HepG2 (cell line): Measurements from ENCODE around the gene POLR1E. TPM values are rescaled to one million over a fixed set of nuclear protein-coding genes. Genes with fewer than 3 reads are reported as not detected.

Experiments used
- BRD4 ChIP-seq: sonication (generic); formaldehyde crosslinking; IDR thresholded peaks from 2 replicates; pipeline ENCODE4 v1.4.0; 2020; ENCODE audit warnings: missing genetic modification reagents
- KDM3A ChIP-seq: IDR thresholded peaks from 2 replicates; pipeline ENCODE4 v1.6.1; 2018; ENCODE audit warnings: low read depth, missing compliant biosample characterization
- KLF15 ChIP-seq: sonication (generic); formaldehyde crosslinking; IDR thresholded peaks from 2 replicates; pipeline ENCODE4 v1.8.1; 2023; ENCODE audit warnings: borderline replicate concordance, mild to moderate bottlenecking, inconsistent platforms, missing genetic modification reagents, mixed read lengths
- NFYB ChIP-seq: sonication (generic); formaldehyde crosslinking; IDR thresholded peaks from 2 replicates; pipeline ENCODE4 v1.4.0; 2020; ENCODE audit warnings: missing genetic modification reagents
- RBM22 ChIP-seq: fragments of 200-400 bp; formaldehyde crosslinking; optimal IDR thresholded peaks from 2 replicates; pipeline ENCODE3; 2017; ENCODE audit warnings: mild to moderate bottlenecking, low read length, moderate library complexity
- TCF7 ChIP-seq: sonication (generic); IDR thresholded peaks from 2 replicates; pipeline ENCODE4 v1.6.1; 2016; ENCODE audit warnings: antibody characterized with exemption, low read depth
- ZFP82 ChIP-seq: sonication (generic); formaldehyde crosslinking; IDR thresholded peaks from 2 replicates; pipeline ENCODE4 v1.5.1; 2020; ENCODE audit warnings: mild to moderate bottlenecking, missing genetic modification reagents, borderline replicate concordance
- ZNF180 ChIP-seq: sonication (generic); formaldehyde crosslinking; IDR thresholded peaks from 2 replicates; pipeline ENCODE4 v1.4.0; 2020; ENCODE audit warnings: low read depth, missing genetic modification reagents, borderline replicate concordance
- ZNF3 ChIP-seq: IDR thresholded peaks from 2 replicates; pipeline ENCODE4 v1.7.0; 2017; ENCODE audit warnings: inconsistent platforms
- ZNF496 ChIP-seq: sonication (generic); formaldehyde crosslinking; IDR thresholded peaks from 2 replicates; pipeline ENCODE4 v1.8.1; 2023; ENCODE audit warnings: mild to moderate bottlenecking, moderate library complexity, missing genetic modification reagents; ENCODE audit not compliant: insufficient replicate concordance
- ZNF558 ChIP-seq: sonication (generic); formaldehyde crosslinking; IDR thresholded peaks from 2 replicates; pipeline ENCODE4 v1.9.0; 2022; ENCODE audit warnings: mild to moderate bottlenecking, missing genetic modification reagents, borderline replicate concordance
- ZNF562 ChIP-seq: sonication (generic); formaldehyde crosslinking; IDR thresholded peaks from 2 replicates; pipeline ENCODE4 v1.8.0; 2022; ENCODE audit warnings: missing genetic modification reagents, borderline replicate concordance
- ZNF652 ChIP-seq: IDR thresholded peaks from 2 replicates; pipeline ENCODE4 v1.6.1; 2016; ENCODE audit warnings: low read depth, borderline replicate concordance
- ZNF75D ChIP-seq: sonication (generic); formaldehyde crosslinking; IDR thresholded peaks from 2 replicates; pipeline ENCODE4 v1.8.1; 2023; ENCODE audit warnings: missing genetic modification reagents, mild to moderate bottlenecking, borderline replicate concordance
- ZNF850 ChIP-seq: sonication (generic); formaldehyde crosslinking; conservative IDR thresholded peaks from 2 replicates; pipeline ENCODE4 v1.9.0; 2021; ENCODE audit warnings: mild to moderate bottlenecking, missing genetic modification reagents
- polyA plus RNA-seq, 8 experiments: library from polyadenylated mRNA; depleted of rRNA in 3 of 8; stranded (reverse) in 7 of 8; unstranded in 1 of 8; fragments of >200 nt; fragmentation: Illumina TruSeq in 4 of 8; extraction: Trizol in 4 of 8; gene quantifications; 2 replicates each; pipeline versions ENCODE4 v1.2.1 to v1.2.3, GENCODE V29; 2011 to 2016; ENCODE audit warnings: low read depth in 4 of 8, missing spikeins in 1 of 8, mixed read lengths in 1 of 8; ENCODE audit not compliant: insufficient read depth in 1 of 8
- total RNA-seq, 5 experiments: library from RNA; depleted of rRNA; stranded (reverse); fragments of >200 nt; fragmentation: Illumina TruSeq; extraction: Trizol; gene quantifications; 2 replicates each; pipeline ENCODE4 v1.2.3, GENCODE V29; 2016; ENCODE audit warnings: low read depth in 1 of 5
- TF ChIP-seq, protein P1 (sequence below): sonication (generic); formaldehyde crosslinking; IDR thresholded peaks from 2 replicates; pipeline ENCODE4 v1.4.0; 2020; ENCODE audit warnings: missing genetic modification reagents
- TF ChIP-seq, protein P2 (sequence below): sonication (generic); formaldehyde crosslinking; IDR thresholded peaks from 2 replicates; pipeline ENCODE4 v1.4.0; 2020; ENCODE audit warnings: missing genetic modification reagents
- TF ChIP-seq, protein P3 (sequence below): sonication (generic); formaldehyde crosslinking; IDR thresholded peaks from 2 replicates; pipeline ENCODE4 v1.8.1; 2023; ENCODE audit warnings: missing genetic modification reagents, mild to moderate bottlenecking, borderline replicate concordance
- TF ChIP-seq, protein P4 (sequence below), 2 experiments: fragments of 450-650 bp in 1 of 2; sonication (generic) in 1 of 2; formaldehyde crosslinking; IDR thresholded peaks; 2 replicates each; pipeline versions ENCODE4 v1.5.0 to v1.8.0; 2020 to 2022; ENCODE audit warnings: mild to moderate bottlenecking in 1 of 2, missing genetic modification reagents in 1 of 2
- TF ChIP-seq, protein P5 (sequence below): sonication (generic); formaldehyde crosslinking; conservative IDR thresholded peaks from 2 replicates; pipeline ENCODE4 v1.4.0; 2020; ENCODE audit warnings: missing genetic modification reagents

The POLR1E gene
- total and polyA plus RNA-seq, 2 of the 13 experiments (the other 11 are each of a cell fraction or from before 2014, with no cell fraction given): 23.0 to 37.8 TPM

DNA sequence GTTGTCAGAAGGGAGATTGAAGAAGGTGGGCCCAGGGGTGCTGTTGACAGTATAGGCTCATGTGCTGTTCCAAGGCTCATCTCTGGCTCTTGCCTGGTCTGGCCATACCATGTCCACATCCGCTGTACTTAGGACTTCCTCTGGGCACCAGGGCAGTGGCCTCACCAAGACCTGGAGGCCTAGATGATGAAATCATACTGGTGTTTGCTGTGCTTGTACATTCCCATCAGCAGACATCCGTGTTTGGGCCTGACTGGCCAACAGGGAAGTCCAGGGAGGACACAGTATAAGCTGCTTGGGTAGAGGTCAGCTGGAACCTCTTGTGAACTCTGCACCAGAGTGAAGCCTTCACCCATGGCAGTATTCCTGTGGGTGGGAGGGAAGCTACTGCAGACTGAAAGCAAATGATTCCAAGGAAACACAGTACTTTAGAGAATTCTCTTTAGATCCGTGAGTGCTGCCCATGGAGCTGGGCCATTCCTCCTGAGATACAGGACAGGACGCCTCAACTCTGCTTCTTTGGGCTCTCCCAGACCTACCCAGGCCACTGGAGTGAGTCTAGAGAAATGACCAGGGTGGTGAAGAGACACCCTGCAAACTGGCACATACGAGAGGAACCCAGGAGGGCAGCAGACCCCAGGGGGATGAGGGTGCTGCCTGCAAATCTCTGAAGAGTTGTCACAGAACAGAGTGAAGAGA, 22.5 kb downstream of the POLR1E start (continued):
- TF ChIP-seq, protein P1, sequence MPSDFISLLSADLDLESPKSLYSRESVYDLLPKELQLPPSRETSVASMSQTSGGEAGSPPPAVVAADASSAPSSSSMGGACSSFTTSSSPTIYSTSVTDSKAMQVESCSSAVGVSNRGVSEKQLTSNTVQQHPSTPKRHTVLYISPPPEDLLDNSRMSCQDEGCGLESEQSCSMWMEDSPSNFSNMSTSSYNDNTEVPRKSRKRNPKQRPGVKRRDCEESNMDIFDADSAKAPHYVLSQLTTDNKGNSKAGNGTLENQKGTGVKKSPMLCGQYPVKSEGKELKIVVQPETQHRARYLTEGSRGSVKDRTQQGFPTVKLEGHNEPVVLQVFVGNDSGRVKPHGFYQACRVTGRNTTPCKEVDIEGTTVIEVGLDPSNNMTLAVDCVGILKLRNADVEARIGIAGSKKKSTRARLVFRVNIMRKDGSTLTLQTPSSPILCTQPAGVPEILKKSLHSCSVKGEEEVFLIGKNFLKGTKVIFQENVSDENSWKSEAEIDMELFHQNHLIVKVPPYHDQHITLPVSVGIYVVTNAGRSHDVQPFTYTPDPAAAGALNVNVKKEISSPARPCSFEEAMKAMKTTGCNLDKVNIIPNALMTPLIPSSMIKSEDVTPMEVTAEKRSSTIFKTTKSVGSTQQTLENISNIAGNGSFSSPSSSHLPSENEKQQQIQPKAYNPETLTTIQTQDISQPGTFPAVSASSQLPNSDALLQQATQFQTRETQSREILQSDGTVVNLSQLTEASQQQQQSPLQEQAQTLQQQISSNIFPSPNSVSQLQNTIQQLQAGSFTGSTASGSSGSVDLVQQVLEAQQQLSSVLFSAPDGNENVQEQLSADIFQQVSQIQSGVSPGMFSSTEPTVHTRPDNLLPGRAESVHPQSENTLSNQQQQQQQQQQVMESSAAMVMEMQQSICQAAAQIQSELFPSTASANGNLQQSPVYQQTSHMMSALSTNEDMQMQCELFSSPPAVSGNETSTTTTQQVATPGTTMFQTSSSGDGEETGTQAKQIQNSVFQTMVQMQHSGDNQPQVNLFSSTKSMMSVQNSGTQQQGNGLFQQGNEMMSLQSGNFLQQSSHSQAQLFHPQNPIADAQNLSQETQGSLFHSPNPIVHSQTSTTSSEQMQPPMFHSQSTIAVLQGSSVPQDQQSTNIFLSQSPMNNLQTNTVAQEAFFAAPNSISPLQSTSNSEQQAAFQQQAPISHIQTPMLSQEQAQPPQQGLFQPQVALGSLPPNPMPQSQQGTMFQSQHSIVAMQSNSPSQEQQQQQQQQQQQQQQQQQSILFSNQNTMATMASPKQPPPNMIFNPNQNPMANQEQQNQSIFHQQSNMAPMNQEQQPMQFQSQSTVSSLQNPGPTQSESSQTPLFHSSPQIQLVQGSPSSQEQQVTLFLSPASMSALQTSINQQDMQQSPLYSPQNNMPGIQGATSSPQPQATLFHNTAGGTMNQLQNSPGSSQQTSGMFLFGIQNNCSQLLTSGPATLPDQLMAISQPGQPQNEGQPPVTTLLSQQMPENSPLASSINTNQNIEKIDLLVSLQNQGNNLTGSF (CRISPR knock-in tag): peak; percentile 14; the same call in 1 of the 2 replicates
- TF ChIP-seq ZNF558 (CRISPR knock-in tag): no peak
- TF ChIP-seq NFYB (CRISPR knock-in tag): no peak
- TF ChIP-seq ZNF3 (CRISPR knock-in tag): no peak
- no peak for TF ChIP-seq ZNF180 (CRISPR knock-in tag)
- TF ChIP-seq KDM3A: peak; percentile 40; the same call in 1 of the 2 replicates
- TF ChIP-seq, protein P2, sequence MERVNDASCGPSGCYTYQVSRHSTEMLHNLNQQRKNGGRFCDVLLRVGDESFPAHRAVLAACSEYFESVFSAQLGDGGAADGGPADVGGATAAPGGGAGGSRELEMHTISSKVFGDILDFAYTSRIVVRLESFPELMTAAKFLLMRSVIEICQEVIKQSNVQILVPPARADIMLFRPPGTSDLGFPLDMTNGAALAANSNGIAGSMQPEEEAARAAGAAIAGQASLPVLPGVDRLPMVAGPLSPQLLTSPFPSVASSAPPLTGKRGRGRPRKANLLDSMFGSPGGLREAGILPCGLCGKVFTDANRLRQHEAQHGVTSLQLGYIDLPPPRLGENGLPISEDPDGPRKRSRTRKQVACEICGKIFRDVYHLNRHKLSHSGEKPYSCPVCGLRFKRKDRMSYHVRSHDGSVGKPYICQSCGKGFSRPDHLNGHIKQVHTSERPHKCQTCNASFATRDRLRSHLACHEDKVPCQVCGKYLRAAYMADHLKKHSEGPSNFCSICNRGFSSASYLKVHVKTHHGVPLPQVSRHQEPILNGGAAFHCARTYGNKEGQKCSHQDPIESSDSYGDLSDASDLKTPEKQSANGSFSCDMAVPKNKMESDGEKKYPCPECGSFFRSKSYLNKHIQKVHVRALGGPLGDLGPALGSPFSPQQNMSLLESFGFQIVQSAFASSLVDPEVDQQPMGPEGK (CRISPR knock-in tag): no peak
- TF ChIP-seq, protein P3, sequence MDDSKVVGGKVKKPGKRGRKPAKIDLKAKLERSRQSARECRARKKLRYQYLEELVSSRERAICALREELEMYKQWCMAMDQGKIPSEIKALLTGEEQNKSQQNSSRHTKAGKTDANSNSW (CRISPR knock-in tag): no peak
- TF ChIP-seq, protein P4, sequence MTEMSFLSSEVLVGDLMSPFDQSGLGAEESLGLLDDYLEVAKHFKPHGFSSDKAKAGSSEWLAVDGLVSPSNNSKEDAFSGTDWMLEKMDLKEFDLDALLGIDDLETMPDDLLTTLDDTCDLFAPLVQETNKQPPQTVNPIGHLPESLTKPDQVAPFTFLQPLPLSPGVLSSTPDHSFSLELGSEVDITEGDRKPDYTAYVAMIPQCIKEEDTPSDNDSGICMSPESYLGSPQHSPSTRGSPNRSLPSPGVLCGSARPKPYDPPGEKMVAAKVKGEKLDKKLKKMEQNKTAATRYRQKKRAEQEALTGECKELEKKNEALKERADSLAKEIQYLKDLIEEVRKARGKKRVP (CRISPR knock-in tag; IDR thresholded peaks at IDR 0.05): peak in 1 of 2 experiments; percentile 99; a peak in 2 of 4 replicates
- TF ChIP-seq RBM22: no peak
- TF ChIP-seq, protein P5, sequence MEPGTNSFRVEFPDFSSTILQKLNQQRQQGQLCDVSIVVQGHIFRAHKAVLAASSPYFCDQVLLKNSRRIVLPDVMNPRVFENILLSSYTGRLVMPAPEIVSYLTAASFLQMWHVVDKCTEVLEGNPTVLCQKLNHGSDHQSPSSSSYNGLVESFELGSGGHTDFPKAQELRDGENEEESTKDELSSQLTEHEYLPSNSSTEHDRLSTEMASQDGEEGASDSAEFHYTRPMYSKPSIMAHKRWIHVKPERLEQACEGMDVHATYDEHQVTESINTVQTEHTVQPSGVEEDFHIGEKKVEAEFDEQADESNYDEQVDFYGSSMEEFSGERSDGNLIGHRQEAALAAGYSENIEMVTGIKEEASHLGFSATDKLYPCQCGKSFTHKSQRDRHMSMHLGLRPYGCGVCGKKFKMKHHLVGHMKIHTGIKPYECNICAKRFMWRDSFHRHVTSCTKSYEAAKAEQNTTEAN (CRISPR knock-in tag): peak; percentile 69; the same call in 1 of the 2 replicates
- TF ChIP-seq KLF15 (CRISPR knock-in tag): no peak
- no peak for TF ChIP-seq ZNF562
- TF ChIP-seq ZNF652 (CRISPR knock-in tag): peak; percentile 9; the same call in 1 of the 2 replicates
- TF ChIP-seq ZFP82 (CRISPR knock-in tag): no peak
- no peak for TF ChIP-seq TCF7
- TF ChIP-seq ZNF496 (CRISPR knock-in tag): no peak
- TF ChIP-seq ZNF850: no peak
- 0 out of 2 replicates have a peak, but pooled peaks have one; percentile 63 for TF ChIP-seq BRD4 (CRISPR knock-in tag)
- no peak for TF ChIP-seq ZNF75D (CRISPR knock-in tag)
